IMR-90 (cell line): ENCODE data around the gene DHRSX. TPM values are rescaled to one million over a fixed set of nuclear protein-coding genes. Genes with fewer than 3 reads are reported as not detected.

Source experiments
- ATAC-seq: fragments of 200-7000 bp; cut with Tn5 transposase; 2 replicates; pipeline ENCODE4 v1.9.1; 2020; ENCODE audit warnings: low read depth, mild to moderate bottlenecking, moderate library complexity
- BruUV-seq: library from RNA; stranded (reverse); fragments of 400-500 nt; replicated peaks from 2 replicates; lab custom pipeline; 2021; lab: Mats Ljungman, UMichigan
- CTCF ChIA-PET: fragments of 300-600 bp; formaldehyde crosslinking; extraction: SDS; loops from one replicate; lab custom pipeline; 2021; ENCODE audit warnings: antibody characterized with exemption; lab: Yijun Ruan, JAX
- POLR2A ChIA-PET: fragments of 300-600 bp; sonication (Branson Sonifier 250); formaldehyde crosslinking; loops from one replicate; lab custom pipeline; 2022; ENCODE audit warnings: antibody characterized with exemption; ENCODE audit not compliant: unreplicated experiment; lab: Charles Lee
- DNase-seq: peaks from one replicate; pipeline ENCODE4 v3.0.0; 2013
- H2AFZ ChIP-seq: replicated peaks from 2 replicates; pipeline ENCODE3; 2013; ENCODE audit warnings: low read length, mild to moderate bottlenecking; ENCODE audit not compliant: poor library complexity
- H2AK5ac ChIP-seq: 2 replicates; pipeline ENCODE4 v1.6.1; 2013; ENCODE audit warnings: low read depth, low read length, inconsistent platforms
- H2AK9ac ChIP-seq: replicated peaks from 2 replicates; pipeline ENCODE3; 2013; ENCODE audit warnings: mild to moderate bottlenecking, low read depth, low read length, moderate library complexity; ENCODE audit not compliant: poor library complexity
- H2BK120ac ChIP-seq: 2 replicates; pipeline ENCODE4 v1.6.1; 2013; ENCODE audit warnings: low read depth, low read length, inconsistent platforms
- H2BK15ac ChIP-seq: 3 replicates; pipeline ENCODE4 v1.6.1; 2013; ENCODE audit warnings: low read depth, low read length, inconsistent platforms
- H2BK20ac ChIP-seq: 2 replicates; pipeline ENCODE4 v1.6.1; 2013; ENCODE audit warnings: low read depth, mild to moderate bottlenecking, inconsistent platforms, low read length, moderate library complexity
- H2BK5ac ChIP-seq: 2 replicates; pipeline ENCODE4 v1.6.1; 2013; ENCODE audit warnings: mild to moderate bottlenecking, low read depth, low read length, inconsistent platforms; ENCODE audit not compliant: poor library complexity, severe bottlenecking
- H3K14ac ChIP-seq: replicated peaks from 2 replicates; pipeline ENCODE4 v1.6.1; 2013; ENCODE audit warnings: low read depth, low read length, inconsistent platforms
- H3K18ac ChIP-seq: 2 replicates; pipeline ENCODE4 v1.6.1; 2013; ENCODE audit warnings: low read depth, low read length, control low read depth
- H3K23ac ChIP-seq: 2 replicates; pipeline ENCODE4 v1.6.1; 2013; ENCODE audit warnings: low read depth, low read length, inconsistent platforms
- H3K27ac ChIP-seq: 2 replicates; pipeline ENCODE4 v1.5.1; 2013; ENCODE audit warnings: mild to moderate bottlenecking, control low read depth, low read length; ENCODE audit not compliant: insufficient read depth
- H3K27me3 ChIP-seq: 2 replicates; pipeline ENCODE4 v1.6.1; 2013; ENCODE audit warnings: low read length; ENCODE audit not compliant: control insufficient read depth, insufficient read depth
- H3K36me3 ChIP-seq: 2 replicates; pipeline ENCODE4 v1.6.1; 2013; ENCODE audit warnings: low read length, mixed read lengths; ENCODE audit not compliant: control insufficient read depth, insufficient read depth
- H3K4ac ChIP-seq: 2 replicates; pipeline ENCODE4 v1.6.1; 2013; ENCODE audit warnings: low read depth, low read length, inconsistent platforms
- H3K4me1 ChIP-seq: 2 replicates; pipeline ENCODE4 v1.6.1; 2013; ENCODE audit warnings: low read length, mixed read lengths; ENCODE audit not compliant: control insufficient read depth, insufficient read depth
- H3K4me2 ChIP-seq: 2 replicates; pipeline ENCODE4 v1.6.1; 2013; ENCODE audit warnings: low read depth, mild to moderate bottlenecking, control low read depth, low read length, moderate library complexity
- H3K4me3 ChIP-seq: 2 replicates; pipeline ENCODE4 v1.5.1; 2013; ENCODE audit warnings: low read depth, mild to moderate bottlenecking, control low read depth, low read length, moderate library complexity; ENCODE audit not compliant: insufficient read depth
- H3K56ac ChIP-seq: 2 replicates; pipeline ENCODE4 v1.6.1; 2013; ENCODE audit warnings: low read length, inconsistent platforms; ENCODE audit not compliant: insufficient read depth; ENCODE audit errors: extremely low read depth
- H3K79me1 ChIP-seq, 2 experiments: 2 replicates each; pipeline ENCODE4 v1.6.1; 2013; ENCODE audit warnings: low read length in 2 of 2, inconsistent platforms in 1 of 2, low read depth in 1 of 2
- H3K9ac ChIP-seq: 2 replicates; pipeline ENCODE4 v1.6.1; 2013; ENCODE audit warnings: low read depth, low read length, control low read depth
- H3K9me1 ChIP-seq: 2 replicates; pipeline ENCODE4 v1.6.1; 2013; ENCODE audit warnings: low read length, inconsistent platforms; ENCODE audit not compliant: insufficient read depth
- H3K9me3 ChIP-seq: 2 replicates; pipeline ENCODE4 v1.6.1; 2013; ENCODE audit warnings: low read length; ENCODE audit not compliant: control insufficient read depth, insufficient read depth
- H4K20me1 ChIP-seq: 2 replicates; pipeline ENCODE4 v1.6.1; 2013; ENCODE audit warnings: low read length, inconsistent platforms; ENCODE audit not compliant: insufficient read depth
- H4K5ac ChIP-seq: 2 replicates; pipeline ENCODE4 v1.6.1; 2013; ENCODE audit warnings: mild to moderate bottlenecking, low read depth, low read length, control low read depth
- H4K8ac ChIP-seq, 2 experiments: 2 replicates each; pipeline ENCODE4 v1.6.1; 2013; ENCODE audit warnings: low read depth in 2 of 2, low read length in 2 of 2, control low read depth in 1 of 2, inconsistent platforms in 1 of 2
- H4K91ac ChIP-seq: 2 replicates; pipeline ENCODE4 v1.6.1; 2013; ENCODE audit warnings: low read depth, low read length, inconsistent platforms; ENCODE audit not compliant: insufficient read depth
- NFE2L2 ChIP-seq: fragments of 150-350 bp; IDR thresholded peaks from 2 replicates; pipeline ENCODE4 v1.6.1; 2016; ENCODE audit warnings: low read depth, mild to moderate bottlenecking, low read length
- WGBS, 2 experiments: methylation state at CpG; one replicate each; pipeline versions ENCODE4 v1.1.5 to v1.1.7; 2013; ENCODE audit warnings: missing lambda C conversion rate in 2 of 2; ENCODE audit not compliant: insufficient read length in 1 of 2; ENCODE audit errors: extremely low coverage in 2 of 2; 5-methylcytosine and 5-hydroxymethylcytosine counted together
- dilution Hi-C: fragments of 300-500 bp; cut with HindIII; formaldehyde crosslinking; loops from one replicate; pipeline ENCODE4 v1.14.3; 2018; ENCODE audit warnings: low sequenced_read_pairs; ENCODE audit not compliant: unreplicated experiment
- in situ Hi-C: fragments of 300-500 bp; cut with MboI; formaldehyde crosslinking; loops from 3 replicates; pipeline ENCODE4 v1.14.3; 2019; ENCODE audit warnings: low sequenced_read_pairs, inconsistent platforms, mixed read lengths
- intact Hi-C: fragments of 100-400 bp; cut with micrococcal nuclease; formaldehyde crosslinking; loops from 2 replicates; pipeline ENCODE4 v1.10.0; 2022
- polyA plus RNA-seq, 3 experiments: library from polyadenylated mRNA; depleted of rRNA; stranded (reverse); fragments of >200 nt; gene quantifications; 2 replicates each; pipeline ENCODE4 v1.2.3, GENCODE V29; 2012; ENCODE audit warnings: low replicate concordance in 1 of 3
- total RNA-seq: library from RNA; depleted of rRNA; stranded (reverse); fragments of >200 nt; gene quantifications from 2 replicates; pipeline ENCODE4 v1.2.3, GENCODE V29; 2012
- TF ChIP-seq, protein P1 (sequence below): conservative IDR thresholded peaks from 2 replicates; pipeline ENCODE4 v1.5.1; 2012; ENCODE audit warnings: mild to moderate bottlenecking, low read depth, low read length, improper control_type of control experiment
- TF ChIP-seq, protein P2 (sequence below): fragments of 150-350 bp; IDR thresholded peaks from 2 replicates; pipeline ENCODE4 v1.6.1; 2017; ENCODE audit warnings: mild to moderate bottlenecking, antibody characterized with exemption, low read length, low read depth

The DHRSX gene
- total and polyA plus RNA-seq, 2 of the 4 experiments (the other 2 are of a cell fraction) = 26.2 to 38.0 TPM

DNA sequence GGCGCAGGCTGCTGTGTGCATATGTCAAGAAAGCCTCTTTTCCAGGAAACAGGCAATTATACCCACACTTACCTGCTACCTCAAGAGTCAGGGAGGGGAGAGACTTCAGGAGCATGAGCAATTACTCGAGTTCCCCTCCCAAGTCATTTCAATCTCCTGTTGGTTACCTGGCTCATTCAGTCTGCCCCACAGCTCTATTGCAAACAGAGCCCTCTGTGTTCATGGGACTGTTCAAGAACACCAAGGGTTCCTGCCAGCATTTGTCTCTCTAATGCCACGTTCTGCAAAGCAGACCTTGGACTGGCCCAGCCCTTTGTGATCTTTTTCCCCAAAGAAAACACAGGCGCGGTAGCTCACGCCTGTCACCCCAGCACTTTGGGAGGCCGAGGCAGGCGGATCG, 274.6 kb downstream of the DHRSX start:
- Histone ChIP-seq H2BK20ac (no peak overlapping the region), H2BK15ac (no peak overlapping the region), H3K9me3 (peaks cover 10% of the 10 kb centered on the region; the same call in 1 of the 2 replicates), H2AFZ (no peak overlapping the region), H3K4me1 (no peaks in the 10 kb centered on the region), H4K5ac (no peak overlapping the region), H2AK9ac (no peak overlapping the region), H4K91ac (no peak overlapping the region), H3K56ac (no peak overlapping the region), H3K9me1 (no peaks in the 10 kb centered on the region), H4K20me1 (no peaks in the 10 kb centered on the region), H3K9ac (no peak overlapping the region), H3K27me3 (no peaks in the 10 kb centered on the region), H3K36me3 (peaks cover 20% of the 10 kb centered on the region), H3K23ac (no peak overlapping the region), H3K18ac (no peak overlapping the region), H2BK5ac (no peak overlapping the region), H2AK5ac (no peak overlapping the region), H4K8ac (no peak overlapping the region), H3K4me3 (no peak overlapping the region), H3K14ac (no peak overlapping the region), H3K79me1 (no peaks in the 10 kb centered on the region), H3K4ac (no peak overlapping the region), H2BK120ac (no peak overlapping the region), H3K27ac (no peak overlapping the region), H3K4me2 (no peak overlapping the region)
- dilution Hi-C loops (no loop called here), in situ Hi-C loops (no loop called here), intact Hi-C loops (no loop called here)
- TF ChIP-seq, protein P1, sequence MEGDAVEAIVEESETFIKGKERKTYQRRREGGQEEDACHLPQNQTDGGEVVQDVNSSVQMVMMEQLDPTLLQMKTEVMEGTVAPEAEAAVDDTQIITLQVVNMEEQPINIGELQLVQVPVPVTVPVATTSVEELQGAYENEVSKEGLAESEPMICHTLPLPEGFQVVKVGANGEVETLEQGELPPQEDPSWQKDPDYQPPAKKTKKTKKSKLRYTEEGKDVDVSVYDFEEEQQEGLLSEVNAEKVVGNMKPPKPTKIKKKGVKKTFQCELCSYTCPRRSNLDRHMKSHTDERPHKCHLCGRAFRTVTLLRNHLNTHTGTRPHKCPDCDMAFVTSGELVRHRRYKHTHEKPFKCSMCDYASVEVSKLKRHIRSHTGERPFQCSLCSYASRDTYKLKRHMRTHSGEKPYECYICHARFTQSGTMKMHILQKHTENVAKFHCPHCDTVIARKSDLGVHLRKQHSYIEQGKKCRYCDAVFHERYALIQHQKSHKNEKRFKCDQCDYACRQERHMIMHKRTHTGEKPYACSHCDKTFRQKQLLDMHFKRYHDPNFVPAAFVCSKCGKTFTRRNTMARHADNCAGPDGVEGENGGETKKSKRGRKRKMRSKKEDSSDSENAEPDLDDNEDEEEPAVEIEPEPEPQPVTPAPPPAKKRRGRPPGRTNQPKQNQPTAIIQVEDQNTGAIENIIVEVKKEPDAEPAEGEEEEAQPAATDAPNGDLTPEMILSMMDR = no peak
- TF ChIP-seq NFE2L2 = no peak
- TF ChIP-seq, protein P2, sequence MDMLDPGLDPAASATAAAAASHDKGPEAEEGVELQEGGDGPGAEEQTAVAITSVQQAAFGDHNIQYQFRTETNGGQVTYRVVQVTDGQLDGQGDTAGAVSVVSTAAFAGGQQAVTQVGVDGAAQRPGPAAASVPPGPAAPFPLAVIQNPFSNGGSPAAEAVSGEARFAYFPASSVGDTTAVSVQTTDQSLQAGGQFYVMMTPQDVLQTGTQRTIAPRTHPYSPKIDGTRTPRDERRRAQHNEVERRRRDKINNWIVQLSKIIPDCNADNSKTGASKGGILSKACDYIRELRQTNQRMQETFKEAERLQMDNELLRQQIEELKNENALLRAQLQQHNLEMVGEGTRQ = no peak
- no CpG with 5 or more reads among the region's 9 CpGs for WGBS, 2 experiments
- POLR2A ChIA-PET = no interaction called here
- DNase-seq (no peak), ATAC-seq (no peak)
- BruUV-seq = no TSS peak
- CTCF ChIA-PET = no interaction called here
